SU-DHL-6 (cell line): ENCODE results near the gene PBX1.

Experiments
- H2AFZ ChIP-seq: fragments of 200-600 bp; sonication (generic); 2 replicates; pipeline ENCODE4 v1.6.1; 2014; ENCODE audit warnings: low read depth, mild to moderate bottlenecking, moderate library complexity, mixed read lengths, antibody characterized with exemption, low read length; ENCODE audit not compliant: severe bottlenecking
- H3F3A ChIP-seq: fragments of 200-600 bp; shearing (Covaris generic); 2 replicates; pipeline ENCODE4 v1.6.0; 2016; ENCODE audit warnings: antibody characterized with exemption, mild to moderate bottlenecking; ENCODE audit not compliant: insufficient read depth
- H3K27ac ChIP-seq: fragments of 200-600 bp; sonication (generic); 2 replicates; pipeline ENCODE4 v1.5.1; 2016; ENCODE audit warnings: low read depth, mild to moderate bottlenecking, low read length, moderate library complexity, mixed read lengths
- H3K27me3 ChIP-seq: fragments of 200-600 bp; sonication (generic), shearing (Covaris generic); 2 replicates; pipeline ENCODE4 v1.6.0; 2014; ENCODE audit warnings: mild to moderate bottlenecking, low read length
- H3K36me3 ChIP-seq: fragments of 200-600 bp; sonication (generic); 2 replicates; pipeline ENCODE4 v1.6.1; 2014; ENCODE audit warnings: mild to moderate bottlenecking, low read length, mixed read lengths
- H3K4me2 ChIP-seq: fragments of 300-600, 200-600 bp; shearing (Covaris generic), sonication (generic); 2 replicates; pipeline ENCODE4 v1.6.0; 2014; ENCODE audit warnings: low read length, low read depth, mild to moderate bottlenecking; ENCODE audit not compliant: poor library complexity, severe bottlenecking
- H3K4me3 ChIP-seq: fragments of 200-600 bp; sonication (generic); 2 replicates; pipeline ENCODE4 v1.5.1; 2014; ENCODE audit warnings: antibody characterized with exemption, low read length, mild to moderate bottlenecking, mixed read lengths; ENCODE audit not compliant: insufficient read depth, poor library complexity, severe bottlenecking
- H3K79me2 ChIP-seq: fragments of 200-600 bp; sonication (generic); 2 replicates; pipeline ENCODE4 v1.6.1; 2014; ENCODE audit warnings: mild to moderate bottlenecking, low read length, moderate library complexity; ENCODE audit not compliant: insufficient read depth
- H3K9ac ChIP-seq: fragments of 200-600 bp; sonication (generic); 2 replicates; pipeline ENCODE4 v1.7.0; 2014; ENCODE audit warnings: mild to moderate bottlenecking, low read length
- H3K9me2 ChIP-seq: fragments of 200-600 bp; sonication (generic); replicated peaks from 2 replicates; pipeline ENCODE4 v1.6.1; 2014; ENCODE audit warnings: low read length; ENCODE audit not compliant: insufficient read depth
- H3K9me3 ChIP-seq: fragments of 200-600 bp; sonication (generic); 2 replicates; pipeline ENCODE4 v1.6.1; 2014; ENCODE audit warnings: low read length, mixed read lengths; ENCODE audit not compliant: insufficient read depth
- H4K20me1 ChIP-seq: fragments of 200-600 bp; sonication (generic); 2 replicates; pipeline ENCODE4 v1.6.1; 2014; ENCODE audit warnings: low read depth, mild to moderate bottlenecking, antibody characterized with exemption, low read length, moderate library complexity, mixed read lengths
- CTCF ChIP-seq: fragments of 200-600 bp; sonication (generic); IDR thresholded peaks from one replicate; pipeline ENCODE4 v1.5.1; 2017; ENCODE audit warnings: antibody characterized with exemption, mild to moderate bottlenecking, low read length, moderate library complexity; ENCODE audit not compliant: insufficient read depth, poor library complexity, severe bottlenecking
- EZH2phosphoT487 ChIP-seq: fragments of 200-600 bp; sonication (generic), shearing (Covaris generic); conservative IDR thresholded peaks from 2 replicates; pipeline ENCODE4 v1.6.1; 2018; ENCODE audit warnings: mild to moderate bottlenecking, antibody characterized with exemption, low read length, moderate library complexity, mixed read lengths

PBX1 gene

GRCh38 chr1:164754088-164754600 lies 195.2 kb downstream of the PBX1 start:
- no peaks in the 10 kb centered on the region for H3K9me2 ChIP-seq
- H3K9me3 ChIP-seq = no peaks in the 10 kb centered on the region
- H3K36me3 ChIP-seq = no peaks in the 10 kb centered on the region
- H3K4me3 ChIP-seq = no peak overlapping the region
- H3F3A ChIP-seq = no peaks in the 10 kb centered on the region
- no peaks in the 10 kb centered on the region for H4K20me1 ChIP-seq
- no peak overlapping the region for H3K4me2 ChIP-seq
- H3K27me3 ChIP-seq = no peaks in the 10 kb centered on the region
- no peak overlapping the region for H3K9ac ChIP-seq
- no peaks in the 10 kb centered on the region for H3K79me2 ChIP-seq
- H3K27ac ChIP-seq = no peak overlapping the region
- TF ChIP-seq CTCF = no peak
- no peak for TF ChIP-seq EZH2phosphoT487
- no peak overlapping the region for H2AFZ ChIP-seq

- no peaks in the 10 kb centered on the region for H3K79me2 ChIP-seq
- no peak overlapping the region for H3K4me2 ChIP-seq
- no peak overlapping the region for H2AFZ ChIP-seq
- no peaks in the 10 kb centered on the region for H3K9me2 ChIP-seq
- H3K9ac ChIP-seq = no peak overlapping the region
- TF ChIP-seq CTCF = no peak
- TF ChIP-seq EZH2phosphoT487 = no peak
- H3K36me3 ChIP-seq = no peaks in the 10 kb centered on the region
- no peaks in the 10 kb centered on the region for H3F3A ChIP-seq
- H3K27me3 ChIP-seq = no peaks in the 10 kb centered on the region
- no peak overlapping the region for H3K4me3 ChIP-seq
- no peaks in the 10 kb centered on the region for H4K20me1 ChIP-seq
- H3K9me3 ChIP-seq = no peaks in the 10 kb centered on the region
- no peak overlapping the region for H3K27ac ChIP-seq
These were observed 196.7 kb downstream of the PBX1 start for GRCh38 chr1:164755690-164756089.

GRCh38 chr1:164756741-164757140 lies 197.8 kb downstream of the PBX1 start:
- no peaks in the 10 kb centered on the region for H3F3A ChIP-seq
- H3K9me2 ChIP-seq = no peaks in the 10 kb centered on the region
- no peaks in the 10 kb centered on the region for H4K20me1 ChIP-seq
- no peak overlapping the region for H3K4me2 ChIP-seq
- no peak overlapping the region for H3K27ac ChIP-seq
- no peaks in the 10 kb centered on the region for H3K27me3 ChIP-seq
- H3K36me3 ChIP-seq = no peaks in the 10 kb centered on the region
- H3K4me3 ChIP-seq = no peak overlapping the region
- no peak overlapping the region for H3K9ac ChIP-seq
- no peak for TF ChIP-seq EZH2phosphoT487
- no peak for TF ChIP-seq CTCF
- no peak overlapping the region for H2AFZ ChIP-seq
- H3K9me3 ChIP-seq = no peaks in the 10 kb centered on the region
- H3K79me2 ChIP-seq = no peaks in the 10 kb centered on the region

DNA sequence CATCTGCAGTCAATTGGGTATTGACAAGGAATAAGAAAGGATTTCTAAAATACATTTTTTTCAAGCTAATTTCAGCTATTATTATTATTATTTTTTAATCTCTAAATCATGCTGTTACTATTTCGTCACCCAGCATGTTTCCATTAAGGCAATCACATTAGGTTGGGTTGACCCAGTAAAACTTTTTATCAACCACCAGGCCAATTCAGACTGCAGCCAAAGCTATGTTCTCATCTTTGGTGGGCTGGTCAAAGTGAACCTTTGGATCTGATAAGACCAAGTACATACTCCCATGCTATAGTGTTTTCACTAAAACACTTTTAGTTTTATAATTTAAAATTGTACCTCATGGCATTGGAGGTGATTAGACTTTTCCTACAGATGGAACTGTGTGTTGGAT lies 198.6 kb downstream of the PBX1 start:
- Histone ChIP-seq H3K27ac (no peak overlapping the region), H2AFZ (no peak overlapping the region), H3K9me2 (no peaks in the 10 kb centered on the region), H3K27me3 (no peaks in the 10 kb centered on the region), H3K36me3 (no peaks in the 10 kb centered on the region), H4K20me1 (no peaks in the 10 kb centered on the region), H3K4me2 (no peak overlapping the region), H3K4me3 (no peak overlapping the region), H3F3A (no peaks in the 10 kb centered on the region), H3K9ac (no peak overlapping the region), H3K79me2 (no peaks in the 10 kb centered on the region), H3K9me3 (no peaks in the 10 kb centered on the region)
- TF ChIP-seq EZH2phosphoT487 (no peak), CTCF (no peak)
